Ovary (tissue), 3 donors: ENCODE measurements around the gene TBC1D16.

Experiments
- EP300 ChIP-seq: sonication (generic); formaldehyde crosslinking; IDR thresholded peaks from one replicate; pipeline ENCODE4 v1.6.1; 2017; ENCODE audit warnings: antibody characterized with exemption
- POLR2A ChIP-seq: fragments of 450-650 bp; IDR thresholded peaks from one replicate; pipeline ENCODE4 v1.6.1; 2017; ENCODE audit warnings: antibody characterized with exemption, mild to moderate bottlenecking, moderate library complexity
- TF ChIP-seq, protein P1 (sequence below), 3 donors: fragments of 450-650 bp in 2 of 3; fragments of 200-600 bp in 1 of 3; IDR thresholded peaks; one replicate each; pipeline versions ENCODE4 v1.5.1 to v1.8.0; 2016 to 2022; ENCODE audit warnings: antibody characterized with exemption in 3 of 3, mild to moderate bottlenecking in 1 of 3
- donor health status: DM: no; HTN: no; CAD: no.

DNA sequence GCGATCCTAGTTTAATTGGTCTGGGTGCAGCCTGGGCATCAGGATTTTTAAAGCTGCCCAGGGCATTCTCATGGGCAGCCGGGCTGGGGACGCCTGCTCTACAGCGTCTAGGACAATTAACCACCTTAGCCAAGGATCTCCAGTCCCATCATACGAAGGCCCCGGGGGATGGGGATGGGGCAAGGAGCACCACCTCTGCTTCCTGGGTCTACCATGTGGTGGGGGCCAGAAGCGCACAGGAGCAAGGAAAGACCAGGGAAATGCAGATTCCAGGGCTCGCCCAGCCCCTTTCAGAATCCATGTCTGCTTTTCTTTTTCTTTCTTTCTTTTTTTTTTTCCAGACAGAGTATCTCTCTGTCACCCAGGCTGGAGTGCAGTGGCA is 29.3 kb downstream of the TBC1D16 start:
- TF ChIP-seq, protein P1, sequence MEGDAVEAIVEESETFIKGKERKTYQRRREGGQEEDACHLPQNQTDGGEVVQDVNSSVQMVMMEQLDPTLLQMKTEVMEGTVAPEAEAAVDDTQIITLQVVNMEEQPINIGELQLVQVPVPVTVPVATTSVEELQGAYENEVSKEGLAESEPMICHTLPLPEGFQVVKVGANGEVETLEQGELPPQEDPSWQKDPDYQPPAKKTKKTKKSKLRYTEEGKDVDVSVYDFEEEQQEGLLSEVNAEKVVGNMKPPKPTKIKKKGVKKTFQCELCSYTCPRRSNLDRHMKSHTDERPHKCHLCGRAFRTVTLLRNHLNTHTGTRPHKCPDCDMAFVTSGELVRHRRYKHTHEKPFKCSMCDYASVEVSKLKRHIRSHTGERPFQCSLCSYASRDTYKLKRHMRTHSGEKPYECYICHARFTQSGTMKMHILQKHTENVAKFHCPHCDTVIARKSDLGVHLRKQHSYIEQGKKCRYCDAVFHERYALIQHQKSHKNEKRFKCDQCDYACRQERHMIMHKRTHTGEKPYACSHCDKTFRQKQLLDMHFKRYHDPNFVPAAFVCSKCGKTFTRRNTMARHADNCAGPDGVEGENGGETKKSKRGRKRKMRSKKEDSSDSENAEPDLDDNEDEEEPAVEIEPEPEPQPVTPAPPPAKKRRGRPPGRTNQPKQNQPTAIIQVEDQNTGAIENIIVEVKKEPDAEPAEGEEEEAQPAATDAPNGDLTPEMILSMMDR (IDR thresholded peaks at IDR 0.05): no peak
- TF ChIP-seq POLR2A: no peak
- TF ChIP-seq EP300: no peak
